ENCODE results near the gene CFHR5.
"Not testable (repeated sequence)": the region's sequence is repeated elsewhere in the genome, so short reads cannot be mapped to it uniquely, and the experiment has no call there.

CFHR5 gene

DNA sequence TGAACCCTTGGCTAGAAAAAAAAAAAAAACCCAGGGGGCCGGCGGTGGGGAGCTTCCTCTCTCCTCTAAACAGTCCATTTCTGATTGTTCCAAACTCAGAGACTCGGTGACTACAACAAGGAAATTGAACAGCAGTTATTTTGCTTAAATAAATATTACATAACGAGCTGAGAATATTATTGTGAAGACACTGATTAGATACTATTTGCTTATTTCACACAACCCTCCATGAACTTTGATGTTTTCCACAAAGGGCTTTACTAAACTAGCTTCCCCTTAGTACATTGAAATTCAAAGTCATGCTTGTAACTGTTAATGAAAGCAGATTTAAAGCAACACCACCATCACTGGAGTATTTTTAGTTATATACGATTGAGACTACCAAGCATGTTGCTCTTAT lies at the start of gene CFHR5:
Gene CFHR5, plus strand, starts transcription at position 279 of the 400 bp plus-strand sequence. Its CDS starts 109 bp downstream, at position 388.
- DNase-seq: no peak

- DNase-seq: not testable (repeated sequence)
Measured at GRCh38 chr1:196932853-196933252, 44.5 kb upstream of the CFHR5 start.

DNA sequence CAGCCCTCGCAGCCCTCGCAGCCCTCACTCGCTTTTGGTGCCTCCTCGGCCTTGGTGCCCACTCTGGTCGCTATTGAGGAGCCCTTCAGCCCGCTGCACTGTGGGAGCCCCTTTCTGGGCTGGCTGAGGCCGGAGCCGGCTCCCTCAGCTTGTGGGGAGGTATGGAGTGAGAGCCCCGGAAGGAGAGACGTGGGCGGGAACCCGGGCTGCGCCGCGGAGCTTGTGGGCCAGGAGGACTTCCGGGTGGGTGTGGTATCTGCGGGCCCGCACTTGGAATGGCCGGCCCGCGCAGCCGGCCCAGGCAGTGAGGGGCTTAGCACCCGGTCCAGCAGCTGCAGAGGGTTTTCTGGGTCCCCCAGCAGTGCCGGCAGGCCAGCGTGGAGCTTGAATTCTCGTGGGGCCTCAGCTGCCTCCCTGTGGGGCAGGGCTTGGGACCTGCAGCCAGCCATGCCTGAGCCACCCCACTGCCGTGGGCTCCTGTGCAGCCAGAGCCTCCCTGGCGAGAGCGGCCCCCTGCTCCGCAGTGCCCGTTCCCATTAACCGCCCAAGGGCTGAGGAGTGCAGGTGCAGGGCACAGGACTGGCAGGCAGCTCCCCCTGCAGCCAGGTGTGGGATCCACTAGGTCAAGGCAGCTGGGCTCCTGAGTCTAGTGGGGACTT lies 43.7 kb upstream of the CFHR5 start:
- DNase-seq: no peak

- DNase-seq: not testable (repeated sequence)
Measured at GRCh38 chr1:196941474-196941873, 35.9 kb upstream of the CFHR5 start.

- not testable (repeated sequence) for DNase-seq
Measured at GRCh38 chr1:196943568-196943967, 33.8 kb upstream of the CFHR5 start, which contains the start of gene CFHR2. Gene CFHR2, plus strand, starts transcription at chr1:196943738. Its CDS starts 143 bp downstream, at chr1:196943881.

- no peak for DNase-seq
Measured at GRCh38 chr1:196951711-196952394, 25.5 kb upstream of the CFHR5 start.

DNA sequence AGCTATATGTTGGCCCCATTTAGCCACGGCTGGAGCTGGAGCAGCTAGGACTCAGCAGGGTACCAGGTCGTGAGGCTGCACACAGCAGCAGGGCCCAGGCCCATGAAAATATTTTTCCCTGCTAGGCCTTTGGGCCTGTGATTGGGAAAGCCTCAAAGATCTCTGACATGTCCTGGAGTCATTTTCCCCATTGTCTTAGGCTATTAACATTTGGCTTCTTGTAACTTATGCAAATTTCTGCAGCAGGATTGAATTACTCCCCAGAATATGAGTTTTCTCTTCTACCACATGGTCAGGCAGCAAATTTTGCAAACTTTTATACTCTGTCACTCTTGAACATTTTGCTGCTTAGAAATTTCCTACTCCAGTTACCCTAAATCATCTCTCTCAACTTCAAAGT lies 22.6 kb upstream of the CFHR5 start:
- no peak for DNase-seq

GRCh38 chr1:196955926-196956325 lies 21.4 kb upstream of the CFHR5 start:
- no peak for DNase-seq

DNA sequence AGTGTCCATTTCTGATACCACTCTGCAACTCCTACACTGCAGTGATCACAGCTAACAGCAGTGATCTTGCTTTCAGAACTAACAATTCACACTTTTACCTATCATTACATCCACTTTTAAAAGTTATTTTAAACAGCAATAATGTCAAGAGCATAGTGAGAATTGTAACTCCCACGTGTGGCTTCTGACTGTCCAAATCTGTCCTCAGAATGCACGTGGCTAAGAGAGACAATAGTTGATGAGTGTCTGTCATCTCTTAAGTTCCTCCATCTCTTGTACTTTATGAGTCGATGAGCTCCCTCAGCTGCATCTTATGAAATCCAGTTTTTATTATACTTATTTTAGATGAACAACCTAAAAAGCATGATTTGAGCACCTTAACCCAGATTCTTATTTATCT lies 16.5 kb upstream of the CFHR5 start:
- no peak for DNase-seq

DNA sequence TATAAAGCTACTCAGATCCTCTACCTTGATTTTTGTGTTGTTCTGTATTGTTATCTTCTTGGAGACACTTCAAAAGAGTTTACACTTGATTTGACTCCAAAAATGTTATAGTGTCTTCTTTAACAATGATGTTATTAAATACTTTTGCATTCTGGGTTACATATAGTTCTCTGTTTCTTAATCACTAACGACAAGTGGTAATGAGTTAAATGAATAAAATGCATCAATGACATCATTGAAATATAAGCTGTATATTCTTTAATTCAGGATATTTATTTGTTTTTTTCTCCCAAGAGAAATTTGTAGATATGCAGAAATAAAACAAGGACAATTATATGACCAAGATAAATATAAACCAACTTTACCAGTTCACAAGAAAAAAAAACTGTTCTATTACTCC lies 7.2 kb upstream of the CFHR5 start:
- DNase-seq: no peak

- no peak for DNase-seq
Measured at GRCh38 chr1:196976278-196976677, 1.1 kb upstream of the CFHR5 start.

GRCh38 chr1:196980859-196981258 lies 3.5 kb downstream of the CFHR5 start:
- no peak for DNase-seq

DNA sequence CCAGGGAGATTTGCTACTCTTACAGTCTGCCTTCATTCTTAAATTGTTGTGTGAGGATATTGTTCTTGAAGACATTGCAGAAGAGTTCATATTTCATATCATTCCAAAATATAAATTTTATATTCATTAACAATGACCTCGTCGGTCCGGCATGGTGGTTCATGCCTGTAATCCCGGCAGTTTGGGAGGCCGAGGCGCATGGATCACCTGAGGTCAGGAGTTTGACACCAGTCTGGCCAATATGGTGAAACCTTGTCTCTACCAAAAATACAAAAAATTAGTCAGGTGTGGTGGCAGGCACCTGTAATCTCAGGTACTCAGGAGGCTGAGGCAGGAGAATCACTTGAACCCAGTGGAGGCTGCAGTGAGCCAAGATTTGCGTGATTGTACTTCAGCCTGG lies 4.9 kb downstream of the CFHR5 start:
- not testable (repeated sequence) for DNase-seq

GRCh38 chr1:196991919-196992651 lies 14.7 kb downstream of the CFHR5 start:
- not testable (repeated sequence) for DNase-seq

DNA sequence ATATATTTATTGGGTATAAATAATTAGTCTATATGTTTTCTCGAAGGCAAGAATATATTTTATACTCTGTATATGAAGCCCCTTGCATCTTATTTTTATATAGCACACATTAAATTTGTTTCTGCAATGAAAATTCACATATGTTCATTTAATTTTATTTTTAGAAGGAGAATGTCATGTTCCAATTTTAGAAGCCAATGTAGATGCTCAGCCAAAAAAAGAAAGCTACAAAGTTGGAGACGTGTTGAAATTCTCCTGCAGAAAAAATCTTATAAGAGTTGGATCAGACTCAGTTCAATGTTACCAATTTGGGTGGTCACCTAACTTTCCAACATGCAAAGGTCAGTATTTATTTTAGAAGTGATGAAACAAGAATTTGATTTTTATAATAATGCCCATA lies 16.6 kb downstream of the CFHR5 start:
- DNase-seq: no peak

DNA sequence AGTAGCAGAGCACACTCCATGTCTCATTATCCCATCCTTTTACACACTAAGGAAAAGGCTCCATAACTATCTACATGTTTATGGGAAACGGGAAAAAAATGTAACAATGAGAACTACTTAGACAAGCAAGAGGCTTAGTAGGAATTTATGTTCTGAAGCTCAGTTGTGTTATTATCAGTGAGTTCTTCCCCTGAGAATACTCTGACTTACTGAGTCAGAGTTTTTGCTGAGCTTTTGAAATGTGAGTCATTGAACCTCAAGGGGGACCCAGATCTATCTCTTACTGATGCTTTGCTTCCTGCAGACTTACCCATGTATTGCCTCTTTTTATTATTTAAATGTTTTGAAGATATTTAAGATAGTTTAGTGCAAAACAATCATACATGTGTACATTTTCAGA lies 20.1 kb downstream of the CFHR5 start:
- no peak for DNase-seq

DNA sequence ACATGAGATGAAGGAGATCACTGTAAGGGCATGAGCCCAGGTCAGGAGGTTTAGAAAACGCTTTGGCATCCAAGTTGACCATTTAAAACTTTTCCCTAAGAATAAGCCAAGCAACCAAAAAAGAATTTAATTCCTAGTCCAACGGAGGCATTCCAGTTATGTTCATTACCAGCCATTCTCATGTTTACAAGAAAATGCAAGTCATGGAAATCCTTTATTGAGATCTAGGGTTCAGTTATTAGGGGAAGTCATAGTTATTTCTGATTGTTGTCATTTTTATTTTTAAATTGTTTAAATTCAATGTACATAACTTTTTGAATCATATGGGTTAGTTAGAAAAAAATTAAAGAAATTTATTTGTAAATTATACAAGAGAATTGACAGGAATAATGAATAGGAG lies 24.5 kb downstream of the CFHR5 start:
- no peak for DNase-seq

DNA sequence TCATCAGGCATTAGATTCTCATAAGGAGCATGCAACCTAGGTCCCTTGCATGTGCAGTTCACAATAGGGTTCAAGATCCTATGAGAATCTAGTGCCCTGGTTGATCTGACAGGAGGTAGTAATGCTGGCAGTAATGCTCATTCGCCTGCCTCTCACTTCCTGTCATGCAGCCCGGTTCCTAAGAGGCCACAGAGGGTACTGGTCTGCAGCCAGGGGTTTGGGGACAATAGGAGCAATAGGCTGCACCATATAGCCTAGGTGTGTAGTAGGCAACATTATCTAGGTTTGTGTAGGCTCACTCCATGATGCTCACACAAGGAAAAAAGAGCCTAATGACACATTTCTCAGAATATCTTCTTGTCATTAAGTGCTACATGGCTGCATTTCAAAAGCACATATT lies 25.8 kb downstream of the CFHR5 start:
- no peak for DNase-seq

DNA sequence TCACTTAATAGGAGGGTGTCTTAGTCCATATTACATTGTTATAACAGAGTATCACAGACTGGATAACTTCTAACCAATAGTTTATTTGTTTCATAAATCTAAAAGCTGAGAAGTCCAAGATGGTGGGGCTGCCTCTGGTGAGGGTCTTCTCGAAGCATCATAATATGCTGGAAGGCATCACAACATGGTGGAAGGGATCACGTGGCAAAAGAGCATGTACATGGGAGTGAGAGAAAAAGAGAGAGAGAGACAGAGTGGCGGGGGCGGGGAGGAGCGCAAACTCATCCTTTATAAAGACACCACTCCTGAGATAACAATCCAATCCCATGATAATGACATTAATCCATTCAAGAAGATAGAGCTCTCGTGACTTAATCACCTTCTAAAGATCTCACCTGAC lies 31.5 kb downstream of the CFHR5 start:
- DNase-seq: no peak

- DNase-seq: no peak
Measured at GRCh38 chr1:197011614-197012013, 34.3 kb downstream of the CFHR5 start.

DNA sequence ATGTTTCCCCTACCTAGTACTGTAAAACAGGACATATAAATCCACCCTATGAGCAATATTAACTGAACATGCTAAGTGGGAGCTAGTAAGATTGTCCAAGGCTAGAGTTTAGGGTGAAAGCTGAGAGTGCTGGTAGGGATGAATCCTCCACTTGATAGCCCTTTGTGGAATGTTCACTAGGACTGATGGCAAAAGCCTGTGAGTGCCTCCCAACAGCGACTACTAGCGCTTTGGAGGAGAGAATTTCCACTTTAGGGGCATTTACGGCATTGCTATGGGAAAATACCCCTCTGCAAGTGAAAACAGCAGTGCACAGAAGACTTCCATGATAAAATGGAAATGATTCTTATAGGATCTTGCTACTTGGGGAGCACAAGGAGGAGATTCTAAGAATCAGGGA lies 35.9 kb downstream of the CFHR5 start:
- no peak for DNase-seq

- DNase-seq: no peak
Measured at GRCh38 chr1:197016751-197017150, 39.4 kb downstream of the CFHR5 start.

Data from nucleus accumbens (tissue), 56 donors.